ENCODE results near the gene TEC.

TEC gene

DNA sequence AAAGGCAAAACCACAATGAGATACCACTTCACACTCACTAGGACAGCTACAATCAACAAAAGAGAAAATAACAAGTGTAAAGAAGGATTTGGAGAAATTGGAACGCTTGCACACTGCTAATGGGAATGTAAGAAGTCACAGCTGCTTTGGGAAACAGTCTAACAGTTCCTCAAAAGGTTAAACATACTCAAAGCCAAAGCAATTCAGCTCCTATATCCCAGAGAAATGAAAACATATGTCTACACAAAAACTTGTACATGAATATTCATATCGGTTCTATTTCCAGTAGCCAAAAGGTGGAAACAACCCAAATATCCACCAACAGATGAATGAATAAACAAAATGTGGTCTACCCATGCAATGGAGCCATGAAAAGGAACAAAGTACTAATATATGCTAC is 64.0 kb downstream of the TEC start:
- H3K9me3 Mint-ChIP-seq (ENCODE audit: low read depth): peaks cover 3% of the 10 kb centered on the region
- H3K27ac Mint-ChIP-seq: no peak overlapping the region
- peaks cover 2% of the 10 kb centered on the region for H3K27me3 Mint-ChIP-seq
- peaks cover 15% of the 10 kb centered on the region for H3K36me3 Mint-ChIP-seq
- H3K4me1 Mint-ChIP-seq (ENCODE audit: low read depth): peaks cover 2% of the 10 kb centered on the region
- H3K4me3 Mint-ChIP-seq: no peak overlapping the region

DNA sequence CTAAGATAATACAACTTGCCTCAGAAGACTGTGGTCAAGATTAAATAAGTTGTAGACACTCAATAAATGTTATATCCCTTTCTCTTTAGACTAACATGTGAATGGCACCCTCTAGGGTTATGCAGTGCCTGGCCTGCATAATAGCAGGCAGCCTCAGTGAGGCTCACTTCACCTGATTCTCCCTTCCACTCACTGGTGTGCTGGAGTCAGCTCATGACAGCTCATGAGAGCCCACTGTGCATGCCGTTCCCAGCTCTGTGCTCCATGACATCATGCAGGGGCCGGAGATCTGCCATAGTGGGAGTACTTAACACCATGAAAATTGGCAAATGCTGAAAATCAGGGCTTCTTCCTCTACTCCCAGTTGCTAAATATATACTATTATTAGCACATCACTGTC is 64.5 kb downstream of the TEC start:
- Mint-ChIP-seq H3K27ac (no peak overlapping the region), H3K4me1 (ENCODE audit: low read depth) (no peaks in the 10 kb centered on the region), H3K4me3 (no peak overlapping the region), H3K27me3 (no peaks in the 10 kb centered on the region), H3K9me3 (ENCODE audit: low read depth) (peaks cover 3% of the 10 kb centered on the region), H3K36me3 (peaks cover 15% of the 10 kb centered on the region)

DNA sequence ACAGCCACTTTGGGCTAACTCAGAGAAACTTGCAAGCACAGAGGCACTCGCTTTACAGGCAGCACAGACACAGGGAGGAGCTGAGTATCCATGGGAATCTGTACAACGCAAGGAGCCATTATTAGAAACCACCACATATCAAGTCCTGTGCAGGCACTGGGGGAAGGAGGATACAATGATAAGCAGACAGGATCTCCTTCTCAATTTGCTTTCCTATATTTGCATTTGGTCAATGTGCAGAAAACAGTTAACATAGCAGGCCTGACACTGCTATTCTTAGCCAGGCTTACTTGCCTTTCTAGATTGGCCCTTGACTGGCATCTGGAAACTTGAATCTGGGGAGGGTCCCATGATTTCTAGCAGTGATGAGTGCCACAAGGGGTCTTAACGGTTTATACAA is 65.8 kb downstream of the TEC start:
- no peak overlapping the region for H3K4me3 Mint-ChIP-seq
- peaks cover 15% of the 10 kb centered on the region for H3K36me3 Mint-ChIP-seq
- no peak overlapping the region for H3K27ac Mint-ChIP-seq
- H3K9me3 Mint-ChIP-seq (ENCODE audit: low read depth): peaks cover 3% of the 10 kb centered on the region
- H3K27me3 Mint-ChIP-seq: no peaks in the 10 kb centered on the region
- no peaks in the 10 kb centered on the region for H3K4me1 Mint-ChIP-seq (ENCODE audit: low read depth)

DNA sequence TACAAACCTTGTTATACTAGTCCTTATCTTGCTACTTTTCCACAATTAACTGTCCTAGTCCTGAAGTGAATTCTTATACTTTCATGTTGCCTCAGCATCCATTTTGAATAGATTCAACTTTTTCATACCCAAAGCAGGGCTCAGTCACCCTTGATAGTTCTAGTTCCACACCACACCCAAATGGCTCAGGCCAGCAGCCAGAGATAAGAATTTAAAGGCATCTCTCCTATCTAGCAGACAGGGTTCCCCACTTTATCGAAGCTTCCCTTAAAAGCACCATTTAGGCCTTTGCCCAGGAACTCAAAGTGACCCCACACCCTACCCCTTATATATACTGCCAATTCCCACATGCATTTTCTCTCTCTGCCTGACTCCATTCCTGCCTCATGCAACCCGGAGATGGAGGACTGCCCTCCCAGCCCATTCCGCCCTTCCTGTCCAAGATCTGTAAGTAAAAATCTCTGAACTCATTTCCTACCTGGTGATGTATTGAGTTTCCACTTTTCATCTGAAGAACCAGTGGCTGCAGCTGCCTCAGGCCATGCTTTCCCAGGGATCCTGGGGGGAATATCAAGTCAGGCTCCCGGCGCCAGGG is 71.9 kb downstream of the TEC start:
- H3K27me3 Mint-ChIP-seq: no peaks in the 10 kb centered on the region
- H3K36me3 Mint-ChIP-seq: peaks cover 10% of the 10 kb centered on the region
- H3K9me3 Mint-ChIP-seq (ENCODE audit: low read depth): peaks cover 3% of the 10 kb centered on the region
- H3K27ac Mint-ChIP-seq: no peak overlapping the region
- H3K4me3 Mint-ChIP-seq: no peak overlapping the region
- no peaks in the 10 kb centered on the region for H3K4me1 Mint-ChIP-seq (ENCODE audit: low read depth)

DNA sequence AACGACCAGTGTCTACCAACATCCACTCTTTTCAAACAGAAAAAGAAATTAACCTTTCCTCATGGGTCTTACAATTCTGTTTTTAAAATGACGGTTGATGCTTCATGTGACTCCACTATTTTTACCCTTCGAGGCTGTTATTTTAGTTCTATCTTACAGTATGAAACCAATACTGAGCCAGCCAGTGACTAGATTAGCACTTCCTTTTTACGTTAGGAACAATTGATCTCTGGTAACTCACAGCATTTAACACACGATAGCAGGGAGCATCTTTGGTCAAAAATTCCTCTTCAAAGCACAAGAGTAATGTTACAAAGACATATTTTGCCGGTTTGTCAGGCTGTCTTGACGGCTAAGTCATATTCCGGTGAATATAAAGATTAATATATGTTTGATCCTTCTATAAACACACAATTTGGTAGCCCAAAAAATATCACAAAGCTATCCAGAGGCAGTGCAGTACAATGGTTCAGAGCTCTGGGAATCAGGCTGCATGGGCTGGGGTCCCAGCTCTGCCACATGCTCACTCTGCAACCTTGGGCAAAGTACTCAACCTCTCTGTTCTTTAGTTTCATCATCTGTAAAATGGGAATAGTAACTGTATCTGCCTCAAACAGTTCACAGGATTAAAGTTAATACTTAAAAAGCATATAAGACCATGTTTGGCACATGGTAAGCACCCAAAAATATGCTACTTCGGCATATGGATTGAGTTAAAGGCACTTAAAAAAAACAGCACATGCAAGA is 72.7 kb downstream of the TEC start:
- peaks cover 10% of the 10 kb centered on the region for H3K36me3 Mint-ChIP-seq
- no peaks in the 10 kb centered on the region for H3K4me1 Mint-ChIP-seq (ENCODE audit: low read depth)
- no peaks in the 10 kb centered on the region for H3K27me3 Mint-ChIP-seq
- H3K9me3 Mint-ChIP-seq (ENCODE audit: low read depth): peaks cover 3% of the 10 kb centered on the region
- H3K4me3 Mint-ChIP-seq: no peak overlapping the region
- no peak overlapping the region for H3K27ac Mint-ChIP-seq

DNA sequence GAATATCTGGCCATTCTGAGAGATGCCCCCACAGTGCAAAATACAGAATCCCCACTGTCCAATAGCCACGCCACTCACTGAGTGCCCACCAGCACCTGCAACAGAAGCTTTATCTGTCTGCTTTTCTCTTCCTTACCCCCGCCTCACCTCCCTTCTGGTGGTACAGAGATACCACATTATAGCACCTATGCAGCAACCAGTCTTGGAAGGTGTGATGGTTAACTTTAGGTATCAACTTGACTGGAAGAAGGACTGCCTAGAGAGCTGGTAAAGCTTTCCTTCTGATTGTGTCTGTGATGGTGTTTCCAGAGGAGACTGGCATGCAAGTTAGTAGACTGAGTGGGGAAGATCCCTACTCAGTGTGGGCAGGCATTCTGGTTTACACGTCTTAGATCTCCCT is 73.8 kb downstream of the TEC start:
- Mint-ChIP-seq H3K27me3 (no peaks in the 10 kb centered on the region), H3K27ac (no peak overlapping the region), H3K4me3 (no peak overlapping the region), H3K36me3 (peaks cover 3% of the 10 kb centered on the region), H3K4me1 (ENCODE audit: low read depth) (no peaks in the 10 kb centered on the region), H3K9me3 (ENCODE audit: low read depth) (peaks cover 1% of the 10 kb centered on the region)

DNA sequence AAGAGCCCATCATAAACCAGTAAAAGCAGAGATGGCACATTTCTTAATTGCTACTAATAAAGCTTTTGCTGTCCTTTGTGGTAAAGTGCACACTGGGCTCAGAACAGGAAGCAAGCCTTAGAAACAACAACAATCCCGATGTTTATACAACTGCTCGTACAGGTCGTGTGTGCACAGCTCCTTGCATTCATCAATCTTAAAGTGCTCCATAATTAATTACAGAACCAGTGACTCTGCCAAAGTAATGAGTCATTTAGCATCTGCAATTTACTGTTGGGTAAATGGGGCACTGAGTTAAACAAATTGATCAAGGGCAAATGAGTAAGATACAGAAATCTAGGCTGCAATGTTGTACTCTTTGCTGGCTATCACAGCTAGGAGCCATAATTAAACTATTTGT is 74.3 kb downstream of the TEC start:
- Mint-ChIP-seq H3K9me3 (ENCODE audit: low read depth) (no peaks in the 10 kb centered on the region), H3K36me3 (peaks cover 2% of the 10 kb centered on the region), H3K4me1 (ENCODE audit: low read depth) (no peaks in the 10 kb centered on the region), H3K27ac (no peak overlapping the region), H3K4me3 (no peak overlapping the region), H3K27me3 (no peaks in the 10 kb centered on the region)

DNA sequence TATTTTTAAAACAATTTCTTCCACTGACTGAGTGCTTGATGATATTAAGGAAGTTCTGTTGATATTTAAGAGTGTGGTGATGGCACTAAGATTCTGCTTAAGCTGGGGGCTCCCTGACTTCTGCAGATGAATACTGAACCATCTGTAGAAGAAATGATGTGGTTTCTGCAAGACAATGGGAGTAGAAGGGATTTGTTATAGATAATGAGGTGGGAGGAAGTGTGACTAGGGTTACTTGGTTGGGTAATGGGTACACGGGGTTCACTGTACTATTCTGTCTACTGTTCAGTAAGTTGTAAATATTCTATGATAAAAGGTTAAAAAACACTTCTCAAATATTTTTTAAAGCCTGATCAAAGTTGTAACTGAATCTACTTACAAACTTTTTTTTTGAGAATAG is 74.7 kb downstream of the TEC start:
- Mint-ChIP-seq H3K4me1 (ENCODE audit: low read depth) (no peaks in the 10 kb centered on the region), H3K9me3 (ENCODE audit: low read depth) (no peaks in the 10 kb centered on the region), H3K36me3 (peaks cover 2% of the 10 kb centered on the region), H3K4me3 (no peak overlapping the region), H3K27me3 (no peaks in the 10 kb centered on the region), H3K27ac (no peak overlapping the region)

DNA sequence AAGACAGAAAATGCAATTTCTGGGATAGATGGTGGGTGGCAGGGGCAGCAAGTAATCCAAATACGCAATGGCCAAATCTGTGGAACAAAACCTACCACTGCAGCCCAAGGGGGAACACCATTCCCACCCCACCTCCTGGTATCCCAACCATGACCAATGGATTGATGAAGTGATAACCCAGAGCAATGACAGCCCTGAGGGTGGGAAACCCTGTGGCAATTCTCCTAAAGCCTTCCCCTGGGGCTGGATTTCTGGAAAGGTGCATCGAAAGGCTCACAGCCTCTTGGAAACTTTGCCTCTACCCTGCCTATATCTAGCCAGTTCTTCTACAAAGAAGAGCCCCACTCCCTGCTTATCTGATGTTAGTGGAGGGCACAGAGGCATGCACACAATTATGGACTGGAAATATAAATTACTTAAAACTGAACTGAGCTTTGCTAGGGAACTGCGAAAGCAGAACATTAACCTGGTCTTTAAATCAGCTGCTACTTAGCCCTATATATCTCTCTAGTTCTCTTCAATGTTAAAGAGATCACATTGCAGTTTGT is 75.6 kb downstream of the TEC start:
- H3K4me1 Mint-ChIP-seq (ENCODE audit: low read depth): no peaks in the 10 kb centered on the region
- H3K27me3 Mint-ChIP-seq: no peaks in the 10 kb centered on the region
- H3K9me3 Mint-ChIP-seq (ENCODE audit: low read depth): no peaks in the 10 kb centered on the region
- H3K4me3 Mint-ChIP-seq: no peak overlapping the region
- H3K27ac Mint-ChIP-seq: no peak overlapping the region
- peaks cover 2% of the 10 kb centered on the region for H3K36me3 Mint-ChIP-seq

DNA sequence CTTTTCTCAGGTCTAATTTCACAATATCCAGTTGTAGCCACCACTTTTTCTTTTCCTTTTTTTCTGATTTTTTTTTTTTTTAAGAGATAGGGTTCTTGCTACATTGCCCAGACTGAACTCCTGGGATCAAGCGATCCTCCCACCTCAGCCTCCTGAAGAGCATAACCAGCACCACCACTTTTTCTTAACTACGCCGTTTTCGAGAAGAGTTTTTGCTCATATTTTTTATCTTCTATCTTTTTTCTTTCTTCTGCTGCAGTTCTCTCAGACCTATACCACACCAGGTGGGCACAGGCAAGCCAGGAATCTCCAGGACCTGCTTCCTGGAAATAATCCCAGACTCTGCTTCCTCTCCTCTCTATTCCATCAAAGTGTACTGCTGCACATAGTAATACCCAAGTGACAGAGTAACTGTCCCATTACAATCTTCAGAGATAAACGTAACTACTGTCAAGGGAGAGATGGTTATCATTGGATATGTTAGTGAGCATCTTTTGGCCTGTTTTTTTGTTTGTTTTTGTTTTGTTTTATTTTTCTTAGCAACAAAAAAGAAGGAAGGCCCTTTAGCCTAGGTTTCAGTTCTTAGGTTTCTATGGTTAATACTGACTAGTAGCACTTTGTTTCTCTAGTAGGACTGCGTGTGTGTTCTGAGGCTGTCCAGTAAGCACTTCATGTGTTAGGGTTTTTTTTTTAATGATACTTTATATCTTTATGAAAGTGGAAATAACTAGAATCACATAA is 76.4 kb downstream of the TEC start:
- Mint-ChIP-seq H3K27ac (no peak overlapping the region), H3K9me3 (ENCODE audit: low read depth) (no peaks in the 10 kb centered on the region), H3K4me1 (ENCODE audit: low read depth) (no peaks in the 10 kb centered on the region), H3K36me3 (peaks cover 2% of the 10 kb centered on the region), H3K4me3 (no peak overlapping the region), H3K27me3 (no peaks in the 10 kb centered on the region)

DNA sequence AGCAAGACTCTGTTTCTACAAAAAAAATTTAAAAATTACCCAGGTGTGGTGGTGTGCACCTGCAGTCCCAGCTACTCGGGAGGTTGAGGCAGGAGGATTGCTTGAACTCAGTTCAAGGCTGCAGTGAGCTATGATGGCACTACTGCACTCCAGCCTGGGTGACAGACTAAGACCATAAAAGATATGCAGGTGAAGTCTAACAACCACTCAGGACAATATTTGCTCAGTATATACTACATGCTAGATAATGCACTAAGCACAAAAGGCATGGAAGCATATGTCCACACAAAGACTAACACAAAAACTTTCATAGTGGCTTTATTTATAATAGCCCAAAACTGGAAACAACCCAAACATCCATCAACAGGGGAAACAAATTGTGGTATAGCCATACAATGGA is 77.9 kb downstream of the TEC start:
- Mint-ChIP-seq H3K27me3 (no peaks in the 10 kb centered on the region), H3K36me3 (peaks cover 2% of the 10 kb centered on the region), H3K4me3 (no peak overlapping the region), H3K9me3 (ENCODE audit: low read depth) (no peaks in the 10 kb centered on the region), H3K4me1 (ENCODE audit: low read depth) (no peaks in the 10 kb centered on the region), H3K27ac (no peak overlapping the region)

DNA sequence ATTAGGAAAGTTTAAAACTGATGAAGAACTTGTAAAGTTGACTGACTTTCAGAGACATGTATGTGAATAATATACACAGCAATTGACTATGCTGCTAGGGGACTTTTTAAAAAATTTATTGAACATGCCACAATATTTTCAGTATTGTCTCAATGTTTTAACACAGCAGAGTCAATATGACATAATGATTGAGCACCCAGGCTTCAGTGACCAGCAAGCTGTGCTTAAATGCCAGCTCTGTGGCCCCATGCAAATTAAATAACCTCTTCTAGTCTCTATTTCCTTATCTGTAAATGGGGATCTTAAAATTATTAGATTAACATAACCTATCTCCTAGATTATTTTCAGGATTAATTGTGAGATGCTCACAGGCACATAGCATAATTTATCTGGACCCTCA is 78.8 kb downstream of the TEC start:
- Mint-ChIP-seq H3K27me3 (no peaks in the 10 kb centered on the region), H3K4me3 (no peak overlapping the region), H3K9me3 (ENCODE audit: low read depth) (no peaks in the 10 kb centered on the region), H3K27ac (no peak overlapping the region), H3K4me1 (ENCODE audit: low read depth) (no peaks in the 10 kb centered on the region), H3K36me3 (no peaks in the 10 kb centered on the region)

DNA sequence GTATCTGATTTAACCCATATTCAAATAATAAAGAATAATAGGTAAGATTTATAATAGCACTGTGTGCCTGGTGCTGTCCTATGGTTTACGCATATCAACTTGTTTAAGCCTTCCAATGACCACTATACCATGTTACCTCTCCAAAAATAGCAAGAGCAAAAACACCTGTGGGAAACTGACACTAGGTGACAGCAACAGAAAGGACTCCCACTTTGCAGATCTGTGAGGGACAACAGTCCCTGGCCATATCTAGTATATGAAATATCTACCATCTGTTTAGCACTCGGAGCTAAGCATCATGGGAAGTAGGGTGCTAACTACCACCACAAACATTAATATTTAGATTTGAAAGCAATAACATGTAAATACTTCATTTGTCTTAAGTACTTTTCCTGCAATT is 79.9 kb downstream of the TEC start:
- no peaks in the 10 kb centered on the region for H3K36me3 Mint-ChIP-seq
- H3K4me3 Mint-ChIP-seq: no peak overlapping the region
- H3K4me1 Mint-ChIP-seq (ENCODE audit: low read depth): no peaks in the 10 kb centered on the region

DNA sequence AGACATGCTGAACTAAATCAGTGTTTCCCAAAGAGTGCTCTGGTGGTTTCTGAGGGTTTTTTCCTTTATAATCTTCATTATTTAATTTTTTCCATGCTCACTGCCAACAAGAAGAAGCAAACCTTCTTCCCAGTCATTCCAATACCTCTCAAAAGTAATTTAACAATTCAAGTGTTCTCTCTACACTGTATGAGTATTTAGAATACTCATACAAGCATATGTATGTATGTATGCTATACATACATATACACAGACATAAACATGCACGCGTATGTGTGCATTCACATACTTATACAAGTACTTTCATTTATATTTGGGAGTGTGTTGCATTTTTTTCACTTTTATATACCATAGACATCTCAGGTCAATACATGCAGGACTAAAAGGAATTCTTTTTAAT is 81.2 kb downstream of the TEC start:
- no peaks in the 10 kb centered on the region for H3K27me3 Mint-ChIP-seq
- H3K9me3 Mint-ChIP-seq (ENCODE audit: low read depth): no peaks in the 10 kb centered on the region
- H3K27ac Mint-ChIP-seq: no peak overlapping the region
- H3K36me3 Mint-ChIP-seq: no peaks in the 10 kb centered on the region
- no peak overlapping the region for H3K4me3 Mint-ChIP-seq
- no peaks in the 10 kb centered on the region for H3K4me1 Mint-ChIP-seq (ENCODE audit: low read depth)

More for the DNA sequence above, 79.9 kb downstream of the TEC start:
- Mint-ChIP-seq H3K9me3 (ENCODE audit: low read depth) (no peaks in the 10 kb centered on the region), H3K27ac (no peak overlapping the region), H3K27me3 (no peaks in the 10 kb centered on the region)

DNA sequence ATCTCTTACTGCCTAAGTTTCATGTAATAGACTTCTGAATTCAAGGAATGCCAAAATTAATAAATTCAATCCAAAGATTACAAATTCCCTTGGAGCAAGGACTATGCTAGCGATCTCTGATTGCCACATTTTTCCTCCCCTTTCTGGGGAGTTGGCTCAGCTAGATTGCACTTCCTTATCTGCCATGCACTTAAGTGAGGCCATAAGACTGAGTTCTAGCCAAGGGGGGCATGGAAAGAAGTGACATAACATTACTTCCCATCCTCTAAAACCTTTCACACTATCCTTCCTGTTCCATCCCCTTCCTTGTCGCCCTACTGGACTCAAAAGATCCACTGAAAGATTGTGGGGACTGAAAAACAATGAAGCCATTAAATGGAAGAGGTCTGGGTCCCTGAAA is 81.8 kb downstream of the TEC start:
- Mint-ChIP-seq H3K9me3 (ENCODE audit: low read depth) (no peaks in the 10 kb centered on the region), H3K36me3 (no peaks in the 10 kb centered on the region), H3K4me1 (ENCODE audit: low read depth) (no peaks in the 10 kb centered on the region), H3K27ac (no peak overlapping the region), H3K27me3 (no peaks in the 10 kb centered on the region), H3K4me3 (no peak overlapping the region)

Measured in activated naive CD8-positive, alpha-beta T cell (primary cell).